OCI-LY1 (cell line): Measurements from ENCODE around the gene TRMT61A.

Experiments
- H2AFZ ChIP-seq: fragments of 200-600 bp; sonication (generic), shearing (Covaris generic); 2 replicates; pipeline ENCODE4 v1.6.0; 2014; ENCODE audit warnings: antibody characterized with exemption, mild to moderate bottlenecking, low read length
- H3F3A ChIP-seq: fragments of 200-600 bp; sonication (generic), shearing (Covaris generic); 2 replicates; pipeline ENCODE4 v1.6.0; 2014; ENCODE audit warnings: mild to moderate bottlenecking, antibody characterized with exemption, low read length, moderate library complexity; ENCODE audit not compliant: insufficient read depth
- H3K27ac ChIP-seq: fragments of 200-600 bp; sonication (generic); 2 replicates; pipeline ENCODE4 v1.5.1; 2014; ENCODE audit warnings: low read length, mixed run types, mild to moderate bottlenecking, low read depth; ENCODE audit not compliant: poor library complexity, severe bottlenecking
- H3K27me3 ChIP-seq: fragments of 200-600 bp; sonication (generic); 2 replicates; pipeline ENCODE4 v1.6.0; 2014; ENCODE audit warnings: antibody characterized with exemption, mild to moderate bottlenecking, low read length, moderate library complexity; ENCODE audit not compliant: insufficient read depth
- H3K36me3 ChIP-seq: fragments of 200-600 bp; sonication (generic); 2 replicates; pipeline ENCODE4 v1.6.1; 2014; ENCODE audit warnings: mild to moderate bottlenecking, antibody characterized with exemption, low read length, moderate library complexity, mixed read lengths; ENCODE audit not compliant: insufficient read depth
- H3K4me1 ChIP-seq: fragments of 200-600 bp; sonication (generic); 2 replicates; pipeline ENCODE4 v1.5.1; 2014; ENCODE audit warnings: mild to moderate bottlenecking, low read length, moderate library complexity; ENCODE audit not compliant: insufficient read depth, severe bottlenecking
- H3K4me2 ChIP-seq: fragments of 200-600 bp; sonication (generic), shearing (Covaris generic); 2 replicates; pipeline ENCODE4 v1.6.1; 2014; ENCODE audit warnings: low read length
- H3K4me3 ChIP-seq: fragments of 200-600 bp; sonication (generic); 2 replicates; pipeline ENCODE4 v1.5.1; 2014; ENCODE audit warnings: low read length, low read depth, mild to moderate bottlenecking, mixed read lengths; ENCODE audit not compliant: poor library complexity, severe bottlenecking
- H3K79me2 ChIP-seq: fragments of 200-600 bp; shearing (Covaris generic); 2 replicates; pipeline ENCODE4 v1.6.1; 2016; ENCODE audit warnings: mixed run types, low read length, mixed read lengths; ENCODE audit not compliant: insufficient read depth
- H3K9ac ChIP-seq: fragments of 200-600 bp; sonication (generic), shearing (Covaris generic); 2 replicates; pipeline ENCODE4 v1.6.1; 2014; ENCODE audit warnings: mild to moderate bottlenecking, low read length, mixed read lengths
- H3K9me2 ChIP-seq: fragments of 200-600 bp; sonication (generic), shearing (Covaris generic); 2 replicates; pipeline ENCODE4 v1.6.1; 2014; ENCODE audit warnings: low read depth, mild to moderate bottlenecking, low read length, mixed read lengths
- H3K9me3 ChIP-seq: fragments of 200-600 bp; shearing (Covaris generic); 2 replicates; pipeline ENCODE4 v1.6.1; 2014; ENCODE audit warnings: low read length, mixed read lengths
- H4K20me1 ChIP-seq: fragments of 200-600 bp; sonication (generic), shearing (Covaris generic); 2 replicates; pipeline ENCODE4 v1.6.0; 2016; ENCODE audit warnings: mild to moderate bottlenecking, low read length; ENCODE audit not compliant: insufficient read depth
- EZH2 ChIP-seq: fragments of 200-600 bp; sonication (generic), shearing (Covaris generic); IDR thresholded peaks from 2 replicates; pipeline ENCODE4 v1.8.0; 2017; ENCODE audit warnings: borderline replicate concordance, mixed run types, mild to moderate bottlenecking, antibody characterized with exemption, low read length, moderate library complexity, mixed read lengths
- TF ChIP-seq, protein P1 (sequence below): fragments of 200-600 bp; sonication (generic), shearing (Covaris generic); IDR thresholded peaks from 2 replicates; pipeline ENCODE4 v1.5.1; 2017; ENCODE audit warnings: mild to moderate bottlenecking, antibody characterized with exemption, low read length, moderate library complexity, mixed read lengths

The TRMT61A gene

DNA sequence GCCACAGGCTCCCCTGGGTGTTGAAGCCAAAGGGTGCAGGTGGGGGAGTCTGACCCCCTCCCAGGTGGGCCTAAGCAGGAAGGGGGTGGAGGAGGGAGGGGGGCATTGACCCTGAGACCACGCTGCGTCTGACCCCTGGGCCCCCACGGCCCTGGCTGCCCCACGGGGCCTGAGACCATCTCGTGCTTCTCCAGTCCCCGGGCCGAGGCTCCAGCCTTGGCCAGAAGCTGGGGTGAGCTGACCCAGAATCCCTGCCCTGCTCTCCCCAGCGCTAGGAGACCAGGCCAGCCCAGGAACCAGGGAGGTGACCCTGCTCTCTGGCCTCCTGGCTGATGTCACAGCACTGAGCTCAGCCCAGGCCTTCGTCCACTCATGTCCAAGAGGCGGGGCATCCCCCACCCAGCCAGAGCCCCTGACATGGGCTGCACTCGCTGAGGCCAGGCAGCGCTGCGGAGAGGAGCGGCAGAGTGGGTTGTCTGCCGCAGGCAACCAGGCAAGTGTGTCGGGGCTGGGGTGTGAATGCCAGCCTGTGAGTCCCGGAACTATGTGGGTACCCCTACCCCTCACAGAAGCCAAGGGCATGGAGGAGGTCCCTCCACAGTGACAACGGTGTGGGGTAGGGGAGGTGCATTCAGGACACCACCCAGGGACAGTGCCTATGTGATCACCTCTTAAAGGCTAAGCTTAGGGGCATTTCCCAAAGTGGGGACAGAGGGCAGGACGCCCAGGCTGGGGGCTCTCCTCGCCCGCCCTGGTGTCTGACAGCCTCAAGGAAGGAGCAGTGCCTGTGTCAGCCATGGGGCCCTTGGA, 6.3 kb downstream of the TRMT61A start:
- Histone ChIP-seq H3K9me2 (no peaks in the 10 kb centered on the region), H3K36me3 (peaks cover 26% of the 10 kb centered on the region; the same call in 1 of the 2 replicates), H3K27ac (no peak overlapping the region), H3F3A (no peaks in the 10 kb centered on the region), H3K4me2 (no peak overlapping the region), H4K20me1 (no peaks in the 10 kb centered on the region), H3K4me1 (peaks cover 6% of the 10 kb centered on the region), H3K27me3 (0 out of 2 replicates have a peak, but pooled peaks cover 6% of the 10 kb centered on the region), H3K4me3 (no peak overlapping the region), H2AFZ (no peak overlapping the region), H3K9ac (no peak overlapping the region), H3K79me2 (peaks cover 2% of the 10 kb centered on the region; the same call in 1 of the 2 replicates), H3K9me3 (no peaks in the 10 kb centered on the region)
- TF ChIP-seq, protein P1, sequence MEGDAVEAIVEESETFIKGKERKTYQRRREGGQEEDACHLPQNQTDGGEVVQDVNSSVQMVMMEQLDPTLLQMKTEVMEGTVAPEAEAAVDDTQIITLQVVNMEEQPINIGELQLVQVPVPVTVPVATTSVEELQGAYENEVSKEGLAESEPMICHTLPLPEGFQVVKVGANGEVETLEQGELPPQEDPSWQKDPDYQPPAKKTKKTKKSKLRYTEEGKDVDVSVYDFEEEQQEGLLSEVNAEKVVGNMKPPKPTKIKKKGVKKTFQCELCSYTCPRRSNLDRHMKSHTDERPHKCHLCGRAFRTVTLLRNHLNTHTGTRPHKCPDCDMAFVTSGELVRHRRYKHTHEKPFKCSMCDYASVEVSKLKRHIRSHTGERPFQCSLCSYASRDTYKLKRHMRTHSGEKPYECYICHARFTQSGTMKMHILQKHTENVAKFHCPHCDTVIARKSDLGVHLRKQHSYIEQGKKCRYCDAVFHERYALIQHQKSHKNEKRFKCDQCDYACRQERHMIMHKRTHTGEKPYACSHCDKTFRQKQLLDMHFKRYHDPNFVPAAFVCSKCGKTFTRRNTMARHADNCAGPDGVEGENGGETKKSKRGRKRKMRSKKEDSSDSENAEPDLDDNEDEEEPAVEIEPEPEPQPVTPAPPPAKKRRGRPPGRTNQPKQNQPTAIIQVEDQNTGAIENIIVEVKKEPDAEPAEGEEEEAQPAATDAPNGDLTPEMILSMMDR: no peak
- TF ChIP-seq EZH2: no peak

DNA sequence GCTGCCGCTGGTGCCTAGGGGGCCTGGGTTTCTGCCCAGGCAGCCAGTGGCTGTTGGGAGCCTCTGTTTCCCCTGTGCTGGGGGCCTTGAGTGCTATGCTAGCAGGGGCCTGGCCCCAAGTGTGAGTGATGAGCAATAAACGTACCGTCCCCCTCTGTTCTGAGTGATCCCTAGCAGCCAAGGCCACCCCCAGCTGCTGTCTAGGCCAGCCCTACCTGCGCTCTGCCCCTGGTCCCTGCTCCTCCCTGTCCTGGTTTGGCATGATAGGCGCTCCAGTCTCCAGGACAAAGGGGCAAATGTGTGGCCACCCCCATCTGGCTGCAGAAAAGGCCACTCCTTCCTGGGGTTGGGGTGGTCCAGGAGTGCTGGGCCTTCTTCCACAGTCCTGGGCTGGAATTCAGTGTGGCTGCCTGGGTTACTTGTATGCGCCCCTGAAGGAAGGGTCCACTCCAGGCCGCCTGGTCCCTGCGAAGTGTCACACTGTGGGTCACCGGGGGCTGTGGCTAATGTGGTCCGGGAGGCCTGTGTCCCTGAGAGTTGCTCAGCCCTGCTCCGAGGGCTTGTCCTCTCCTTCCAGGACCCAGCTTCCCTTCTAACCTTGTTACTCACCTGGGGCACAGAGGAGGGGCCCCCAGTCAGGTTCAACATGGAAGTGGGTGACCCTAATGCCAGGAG, 7.0 kb downstream of the TRMT61A start:
- Histone ChIP-seq H3K4me1 (no peaks in the 10 kb centered on the region), H3K4me2 (no peak overlapping the region), H3K79me2 (no peaks in the 10 kb centered on the region), H2AFZ (no peak overlapping the region), H3K9ac (no peak overlapping the region), H3K9me2 (no peaks in the 10 kb centered on the region), H3F3A (no peaks in the 10 kb centered on the region), H3K27ac (no peak overlapping the region), H3K4me3 (no peak overlapping the region), H3K9me3 (no peaks in the 10 kb centered on the region), H3K36me3 (peaks cover 21% of the 10 kb centered on the region; the same call in 1 of the 2 replicates), H3K27me3 (0 out of 2 replicates have a peak, but pooled peaks cover 6% of the 10 kb centered on the region), H4K20me1 (no peaks in the 10 kb centered on the region)
- TF ChIP-seq, protein P1: no peak
- TF ChIP-seq EZH2: no peak

DNA sequence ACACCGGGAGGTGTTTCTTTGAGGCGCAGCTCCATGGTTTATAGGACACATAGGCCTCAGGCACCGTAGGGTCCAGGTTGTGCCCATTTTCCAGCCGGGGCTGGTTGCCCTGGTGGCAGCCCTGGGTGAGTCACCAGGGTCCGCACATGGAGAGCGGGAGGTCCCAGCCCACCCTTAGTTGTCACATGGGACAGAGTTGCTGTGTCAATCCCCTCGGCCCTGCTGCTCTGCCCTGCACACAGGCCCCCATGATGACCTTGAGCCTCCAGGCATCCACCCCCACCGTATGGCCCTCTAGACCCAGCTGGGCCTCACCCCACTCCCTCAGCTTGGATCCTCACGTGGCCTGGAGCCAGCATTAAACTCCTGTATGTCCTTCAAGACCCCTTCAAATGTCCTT, 7.7 kb downstream of the TRMT61A start:
- Histone ChIP-seq H3K27ac (no peak overlapping the region), H3K4me3 (no peak overlapping the region), H3K9me2 (no peaks in the 10 kb centered on the region), H3K36me3 (peaks cover 21% of the 10 kb centered on the region; the same call in 1 of the 2 replicates), H3K4me1 (no peaks in the 10 kb centered on the region), H3F3A (no peaks in the 10 kb centered on the region), H3K4me2 (no peak overlapping the region), H2AFZ (no peak overlapping the region), H4K20me1 (no peaks in the 10 kb centered on the region), H3K79me2 (no peaks in the 10 kb centered on the region), H3K9ac (no peak overlapping the region), H3K9me3 (no peaks in the 10 kb centered on the region), H3K27me3 (0 out of 2 replicates have a peak, but pooled peaks cover 6% of the 10 kb centered on the region)
- TF ChIP-seq, protein P1: no peak
- no peak for TF ChIP-seq EZH2
